HPDE6-E6E7 (cell line): ENCODE data around the gene IRAG1.

ENCODE experiments used
- DNase-seq: peaks from one replicate; pipeline ENCODE4 v3.0.0; 2011; ENCODE audit warnings: missing footprints; ENCODE audit errors: extremely low spot score

IRAG1 gene

GRCh38 chr11:10666556-10667520, 26.7 kb downstream of the IRAG1 start:
- no peak for DNase-seq

DNA sequence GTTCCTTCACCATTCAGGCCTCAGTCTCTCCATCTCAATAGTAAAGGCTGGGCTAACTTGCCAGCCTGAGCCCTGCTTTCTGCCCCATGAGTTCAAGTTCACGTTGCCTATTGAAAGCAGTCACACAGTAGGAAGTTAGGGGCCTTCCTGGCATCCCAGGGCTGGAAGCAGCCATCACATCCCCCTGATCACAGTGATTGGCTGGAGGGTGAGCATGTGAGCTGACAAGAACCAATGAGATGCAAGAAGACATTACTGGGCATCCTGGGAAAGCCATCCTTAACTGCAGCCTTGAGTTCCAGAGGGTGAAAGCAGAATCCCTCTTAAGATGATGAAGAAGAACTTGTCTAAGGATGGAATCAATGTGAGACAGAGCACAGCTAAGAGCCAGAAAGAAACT, 29.1 kb downstream of the IRAG1 start:
- DNase-seq: no peak

DNA sequence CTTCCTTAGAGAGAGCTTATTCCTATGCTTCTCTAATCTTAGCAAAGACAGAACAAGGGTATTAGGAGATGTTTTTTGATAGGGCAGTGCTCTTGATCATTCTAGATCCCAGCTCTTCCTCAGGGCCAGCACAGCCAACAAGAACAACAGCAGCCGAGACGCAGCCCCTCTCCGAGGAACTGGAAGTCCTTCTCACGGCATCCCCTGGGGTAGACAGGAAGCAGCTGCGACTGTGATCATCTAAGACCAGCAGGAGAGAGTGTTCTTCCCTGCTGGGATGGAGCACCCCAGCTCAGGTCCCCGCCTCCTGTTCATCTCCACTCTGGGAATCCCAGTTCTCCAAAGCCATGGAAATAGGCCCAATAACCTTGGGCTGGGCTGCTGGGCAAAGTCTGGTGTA, 29.6 kb downstream of the IRAG1 start:
- DNase-seq: no peak

- no peak for DNase-seq
Measured at GRCh38 chr11:10663365-10663764, 30.2 kb downstream of the IRAG1 start.

DNA sequence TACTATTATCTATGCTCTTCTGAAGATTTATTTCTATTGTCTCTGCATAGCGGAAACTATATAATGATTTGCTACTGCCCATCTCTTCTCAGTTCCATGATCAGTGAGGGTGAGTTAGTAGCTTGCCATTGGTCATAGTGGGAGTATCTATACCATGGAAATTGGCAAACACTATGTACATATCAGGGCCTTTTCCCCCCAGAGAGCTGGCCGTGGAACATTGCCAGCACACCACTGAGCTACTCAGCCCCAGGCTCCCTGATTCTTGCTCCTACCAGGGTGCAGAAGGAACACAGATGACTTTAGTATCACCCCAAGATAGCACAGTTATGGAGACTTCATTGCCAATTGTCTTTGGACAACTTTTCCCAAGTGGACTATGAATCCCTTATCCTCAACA, 33.2 kb downstream of the IRAG1 start:
- no peak for DNase-seq

DNA sequence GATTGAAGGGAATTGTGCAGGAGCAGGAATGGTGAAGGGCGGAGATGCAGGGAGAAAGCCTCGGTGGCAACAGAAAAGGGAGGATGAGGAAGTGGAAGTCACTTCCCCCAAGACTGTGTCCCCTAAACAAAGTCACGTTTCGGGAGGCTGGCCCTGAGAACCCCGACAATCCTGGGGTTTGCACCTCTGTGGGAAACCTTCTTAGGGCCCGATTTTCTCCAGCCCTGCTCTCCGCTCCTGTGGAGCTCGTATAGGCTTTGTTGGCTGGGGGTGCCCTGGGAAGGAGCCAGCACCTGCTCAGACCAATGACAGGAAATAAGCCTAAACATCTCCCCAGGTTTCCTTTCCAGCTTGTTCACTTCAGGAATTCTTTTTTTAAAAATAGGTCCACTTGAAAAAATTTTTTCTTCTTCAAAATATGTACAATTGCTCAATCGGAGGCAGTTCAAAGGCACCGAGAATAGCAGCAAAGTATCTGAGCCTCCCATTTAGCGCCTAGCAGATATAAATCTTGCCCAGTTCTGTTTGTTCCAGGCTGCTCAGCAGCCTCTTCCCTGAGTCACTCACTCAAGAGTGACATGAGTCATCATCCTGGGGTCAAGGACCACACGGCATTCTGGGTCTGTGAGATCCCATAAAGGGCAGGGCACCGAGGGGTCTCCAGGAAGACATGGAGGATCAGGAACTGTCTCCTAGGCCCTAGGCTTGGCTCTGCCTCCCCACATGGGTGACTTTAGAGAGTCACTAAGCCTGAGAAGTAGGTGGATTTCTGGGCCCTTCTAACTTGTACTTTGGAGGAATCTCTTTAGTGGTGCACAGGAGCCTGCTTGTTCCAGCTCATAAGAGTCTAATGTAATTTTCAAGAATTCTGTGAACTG, 34.0 kb downstream of the IRAG1 start:
- DNase-seq: peak; percentile 35

- DNase-seq: no peak
Measured at GRCh38 chr11:10658621-10659338, 34.8 kb downstream of the IRAG1 start.

GRCh38 chr11:10657308-10658271, 36.0 kb downstream of the IRAG1 start:
- DNase-seq: peak; percentile 45

DNA sequence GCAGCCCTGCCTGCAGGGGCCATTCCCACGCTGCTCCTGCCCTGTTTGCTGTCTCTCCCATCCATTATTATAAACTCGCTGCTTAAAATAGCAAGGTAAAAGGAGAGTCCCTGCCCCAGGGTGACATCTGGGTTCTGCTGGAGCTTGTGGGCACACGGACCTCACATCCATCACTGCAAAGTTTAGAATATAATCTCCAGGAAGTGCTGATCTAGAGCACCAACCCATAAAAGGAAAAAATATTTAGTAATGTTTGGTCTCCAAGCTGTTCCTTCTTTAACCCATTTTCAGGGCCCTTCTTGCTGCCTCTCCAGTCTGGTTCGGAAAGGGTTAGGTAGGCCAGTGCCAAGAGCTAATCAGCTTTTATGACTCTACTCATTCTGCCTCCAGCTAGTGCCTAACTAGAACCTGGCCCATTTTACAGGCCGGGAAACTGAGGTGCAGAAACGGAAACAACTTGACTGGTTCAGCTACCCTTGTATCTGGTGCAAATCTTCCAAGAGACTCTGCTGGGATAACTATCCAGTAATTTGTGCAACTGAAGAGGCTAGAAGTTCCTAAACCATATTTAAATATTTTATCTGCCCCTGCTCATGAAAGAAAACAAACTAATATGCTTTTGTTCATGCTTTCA, 37.5 kb downstream of the IRAG1 start:
- DNase-seq: no peak

DNA sequence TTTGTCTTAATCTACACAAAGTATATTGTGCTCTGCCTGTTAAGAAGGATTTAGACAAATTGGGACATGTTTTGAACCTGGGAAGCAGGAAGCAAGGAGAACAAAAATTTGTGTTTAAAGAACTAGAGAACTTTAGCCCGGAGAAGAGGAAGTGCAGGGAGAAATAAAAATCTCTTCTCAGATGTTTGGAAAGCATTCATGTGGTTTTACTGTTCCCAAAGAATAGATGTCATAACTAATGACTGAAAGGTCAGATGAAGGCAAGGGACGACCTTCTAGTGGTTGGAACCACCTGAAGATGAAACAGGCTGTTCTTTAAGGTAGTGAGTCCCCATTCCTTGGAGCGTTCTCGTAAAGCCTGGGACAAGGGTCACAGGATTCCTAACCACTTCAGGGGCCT, 38.3 kb downstream of the IRAG1 start:
- no peak for DNase-seq

GRCh38 chr11:10654811-10655150, 38.8 kb downstream of the IRAG1 start:
- DNase-seq: no peak

DNA sequence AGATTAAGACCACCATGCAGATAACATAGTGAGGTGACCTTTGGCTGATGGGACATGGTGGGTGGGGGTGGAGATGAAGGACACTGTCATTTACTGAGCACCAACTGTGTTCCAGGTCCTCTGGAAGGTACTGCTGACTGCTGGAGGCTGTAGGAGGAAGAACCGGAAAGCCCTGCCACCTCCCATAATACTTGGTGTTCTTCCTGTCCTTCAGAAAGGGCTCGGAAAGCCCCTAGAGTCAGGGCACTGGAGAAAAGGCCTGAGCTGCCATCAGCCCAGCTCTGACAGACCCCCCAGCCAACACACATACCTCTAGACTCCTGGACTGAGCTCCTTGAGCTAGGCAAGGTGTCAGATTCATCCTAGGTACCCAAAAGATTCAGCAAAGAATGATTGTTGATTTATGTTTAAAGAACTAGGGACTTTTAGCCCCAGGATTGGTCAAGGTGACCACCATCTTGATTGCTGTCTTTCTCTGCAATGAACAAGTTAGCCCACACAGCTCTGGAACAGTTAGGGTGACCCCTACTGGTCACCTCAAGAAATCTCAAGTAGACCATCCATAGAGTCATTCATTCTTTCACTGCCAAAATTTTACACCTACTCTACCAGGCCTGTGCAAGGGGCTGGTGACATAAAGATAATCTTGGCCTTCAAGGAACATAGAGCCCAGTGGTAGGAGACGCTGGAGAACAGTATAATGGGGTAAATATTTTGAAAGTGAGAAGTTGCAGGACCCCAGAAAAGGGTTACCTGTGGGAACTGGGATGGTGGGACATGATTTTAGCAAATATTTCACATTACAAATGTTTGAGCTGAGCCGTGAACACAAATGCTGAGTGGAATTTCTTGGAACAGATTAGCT, 39.4 kb downstream of the IRAG1 start:
- peak; percentile 22 for DNase-seq

GRCh38 chr11:10653261-10653660, 40.3 kb downstream of the IRAG1 start:
- DNase-seq: no peak

DNA sequence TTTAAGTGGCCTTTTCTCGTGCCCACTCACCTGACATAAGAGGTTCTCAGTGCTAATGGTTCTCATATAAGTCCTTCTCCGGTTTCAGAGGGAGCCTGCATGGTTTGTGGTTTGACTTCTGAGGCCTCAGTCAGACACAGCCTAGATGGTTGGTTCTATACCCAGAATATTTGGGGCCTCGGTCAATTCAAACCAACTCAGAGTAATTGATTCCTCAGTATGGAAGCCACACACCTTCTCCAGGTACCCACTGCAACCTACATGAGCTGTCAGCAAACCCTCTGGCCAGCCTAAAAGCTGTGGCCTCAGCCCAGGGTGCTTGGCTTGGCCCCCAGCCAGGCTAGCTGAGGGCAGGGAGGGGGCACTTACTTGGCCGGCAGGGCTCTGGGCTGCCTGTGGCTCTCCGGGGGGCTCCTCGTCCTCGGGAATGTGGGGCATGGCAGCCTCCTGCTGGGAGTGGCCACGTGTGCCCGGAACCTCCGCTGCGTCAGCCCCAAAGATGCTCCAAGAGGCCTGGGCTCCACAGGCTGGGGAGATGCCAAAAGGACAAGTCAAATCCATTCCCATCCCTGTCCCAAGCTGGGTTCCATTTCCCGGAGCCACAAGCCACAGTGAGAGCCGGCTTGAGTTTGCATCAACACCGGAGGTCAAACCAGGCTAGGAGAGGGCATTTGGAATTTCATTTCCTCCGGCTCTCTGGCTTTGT, 41.7 kb downstream of the IRAG1 start:
- no peak for DNase-seq

GRCh38 chr11:10650630-10651029, 42.9 kb downstream of the IRAG1 start:
- no peak for DNase-seq

GRCh38 chr11:10650166-10650565, 43.4 kb downstream of the IRAG1 start:
- no peak for DNase-seq

- no peak for DNase-seq
Measured at GRCh38 chr11:10648871-10649270, 44.7 kb downstream of the IRAG1 start.

DNA sequence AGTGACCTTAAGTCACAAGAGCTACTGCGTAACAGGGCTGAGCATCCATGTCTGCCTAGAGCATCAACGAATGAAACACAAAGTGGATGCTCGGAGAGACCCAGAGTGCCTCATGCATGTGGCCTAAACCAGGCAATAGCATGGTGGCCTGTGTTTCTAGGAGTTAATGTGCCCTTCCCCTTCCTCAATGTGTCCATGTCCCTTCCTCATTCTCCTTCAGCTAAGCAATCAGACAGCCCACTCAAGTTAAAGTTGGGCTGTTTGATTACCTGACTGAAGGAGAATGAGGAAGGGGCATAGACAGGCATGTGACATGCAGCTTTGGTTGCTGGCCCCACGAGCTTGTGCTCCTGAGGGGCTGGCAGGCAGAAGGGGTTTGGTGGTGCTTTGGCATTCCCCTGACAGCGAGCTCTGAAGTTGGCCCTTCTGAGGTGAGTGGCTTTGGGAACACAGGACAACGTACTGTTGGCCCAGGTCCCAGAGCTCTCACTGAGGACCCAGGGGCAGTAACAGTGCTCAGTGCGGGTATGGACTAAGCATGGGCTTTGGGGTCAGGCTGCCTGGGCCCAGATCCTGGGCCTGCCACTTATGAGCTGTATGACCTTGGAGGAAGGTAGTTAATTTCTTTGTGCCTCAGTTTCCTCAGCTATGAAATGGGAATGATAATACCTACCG, 46.7 kb downstream of the IRAG1 start:
- DNase-seq: no peak
